Raji (cell line): Measurements from ENCODE around the gene LYPD6.

Experiments used
- POLR2A ChIP-seq: IDR thresholded peaks from 2 replicates; pipeline ENCODE4 v1.6.1; 2011; ENCODE audit warnings: low read depth, low read length, control low read depth; ENCODE audit not compliant: insufficient read depth

LYPD6 gene, protein sequence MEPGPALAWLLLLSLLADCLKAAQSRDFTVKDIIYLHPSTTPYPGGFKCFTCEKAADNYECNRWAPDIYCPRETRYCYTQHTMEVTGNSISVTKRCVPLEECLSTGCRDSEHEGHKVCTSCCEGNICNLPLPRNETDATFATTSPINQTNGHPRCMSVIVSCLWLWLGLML

DNA sequence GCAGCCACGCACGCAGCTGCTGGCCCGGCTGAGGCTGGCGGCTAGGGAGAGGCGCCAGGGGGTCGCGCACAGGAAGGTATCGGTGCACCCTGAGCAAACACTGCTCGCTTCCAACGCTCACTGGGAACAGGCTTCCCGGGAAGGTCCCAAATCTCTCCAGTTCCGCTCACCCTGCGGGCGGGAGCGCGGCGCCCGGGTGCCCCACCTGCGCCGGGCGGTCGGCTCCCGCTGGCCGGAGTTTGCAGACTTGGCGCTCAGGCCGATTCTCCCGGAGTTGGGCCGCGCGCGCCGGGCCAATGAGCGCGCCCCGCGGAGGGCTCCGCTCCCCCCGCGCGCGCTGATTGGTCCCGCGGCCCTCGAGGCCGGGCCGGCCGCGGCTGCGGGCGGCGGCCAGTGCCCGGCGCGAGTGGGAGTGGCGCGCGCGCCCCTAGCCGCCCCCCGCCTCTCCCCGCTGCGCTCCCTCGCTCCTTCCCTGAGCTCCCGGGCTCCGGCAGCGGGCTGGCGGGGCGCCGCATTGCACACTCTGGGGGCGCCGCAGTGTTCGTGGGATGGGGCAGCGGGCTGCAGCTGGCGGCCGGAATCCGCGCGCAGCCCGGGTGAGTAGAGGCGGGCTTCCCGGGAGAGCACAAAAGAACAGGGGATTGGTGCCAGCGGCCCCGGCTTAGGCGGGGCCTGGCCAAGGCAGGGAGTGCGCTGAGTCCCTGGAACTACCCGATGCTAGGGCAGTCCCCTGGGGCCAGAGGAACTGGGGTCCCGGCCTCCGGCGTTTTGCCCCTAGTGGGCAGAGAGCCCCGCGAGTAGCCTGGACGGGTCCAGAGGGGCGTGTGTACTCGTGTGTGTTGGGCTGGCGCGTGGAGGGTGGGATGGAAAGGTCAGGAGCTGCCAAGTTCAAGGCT lies at the start of gene LYPD6:
Gene LYPD6 (plus strand): TSS at position 461 of the 896 bp plus-strand sequence. CDS start 107,122 bp downstream, outside the sequence.
- no peak for TF ChIP-seq POLR2A

GRCh38 chr2:149281441-149281840 lies 48.9 kb upstream of the LYPD6 start:
- no peak for TF ChIP-seq POLR2A

- TF ChIP-seq POLR2A, result no peak
Observed at GRCh38 chr2:149290662-149291061, 39.7 kb upstream of the LYPD6 start.

DNA sequence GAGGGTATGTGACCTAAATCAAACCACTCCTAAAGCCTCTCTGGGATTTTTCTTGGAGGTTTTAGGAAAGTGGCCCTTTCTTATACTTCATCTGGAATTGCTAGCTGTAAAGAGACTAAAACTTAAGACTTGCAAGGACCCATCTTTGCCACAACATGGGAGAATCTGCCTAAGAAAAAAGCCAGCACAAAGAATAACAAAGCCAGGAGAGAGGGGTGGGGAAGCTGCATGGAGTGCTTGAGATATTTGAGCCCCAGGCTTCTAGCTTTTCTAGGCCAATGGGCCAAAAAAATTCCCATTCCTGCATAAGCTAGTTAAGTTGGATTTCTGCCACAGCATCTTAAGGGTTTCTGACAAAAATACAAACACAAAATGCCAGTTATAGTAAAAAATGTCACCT lies 38.5 kb upstream of the LYPD6 start:
- TF ChIP-seq POLR2A, result no peak

GRCh38 chr2:149296031-149296430 lies 34.4 kb upstream of the LYPD6 start:
- no peak for TF ChIP-seq POLR2A

DNA sequence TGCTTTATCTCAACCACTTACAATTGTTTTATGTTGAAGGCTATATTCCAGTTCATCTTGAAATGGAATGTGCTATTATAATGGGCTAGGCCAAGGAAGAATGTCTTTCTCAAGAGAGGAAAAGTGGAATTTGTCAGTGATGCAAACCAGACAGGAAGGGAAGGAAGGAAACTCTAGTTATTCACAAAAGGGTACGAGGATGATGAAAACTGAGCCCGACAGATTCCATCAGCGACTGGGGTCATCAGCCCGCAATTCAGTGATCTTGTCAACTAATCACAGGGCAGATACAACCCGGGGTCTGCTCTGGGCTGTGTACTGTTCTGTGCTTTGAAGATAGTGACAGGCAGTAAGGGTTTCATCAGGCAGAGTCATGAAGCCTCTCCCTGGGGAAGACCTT lies 23.4 kb upstream of the LYPD6 start:
- TF ChIP-seq POLR2A, result no peak

DNA sequence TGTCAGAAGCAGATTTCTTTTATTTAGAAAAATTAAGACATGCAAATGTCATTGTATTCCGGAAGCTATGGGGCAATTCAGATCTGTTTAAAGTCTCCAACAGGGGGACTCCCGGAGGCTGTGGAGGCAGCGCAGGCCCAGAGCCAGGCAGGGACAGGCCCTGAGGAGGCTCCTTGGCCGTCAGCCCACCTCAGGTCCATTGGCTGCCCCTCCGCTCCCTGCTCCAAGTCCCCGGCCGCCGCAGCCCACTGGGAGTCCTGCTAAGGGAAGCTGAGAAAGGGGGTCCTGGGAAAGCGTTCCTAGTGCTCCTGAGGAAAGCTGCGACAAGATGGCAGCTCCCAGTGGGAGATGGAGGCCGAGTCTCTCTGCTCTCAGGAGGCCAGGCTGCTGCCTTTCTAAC lies 20.0 kb upstream of the LYPD6 start:
- no peak for TF ChIP-seq POLR2A

DNA sequence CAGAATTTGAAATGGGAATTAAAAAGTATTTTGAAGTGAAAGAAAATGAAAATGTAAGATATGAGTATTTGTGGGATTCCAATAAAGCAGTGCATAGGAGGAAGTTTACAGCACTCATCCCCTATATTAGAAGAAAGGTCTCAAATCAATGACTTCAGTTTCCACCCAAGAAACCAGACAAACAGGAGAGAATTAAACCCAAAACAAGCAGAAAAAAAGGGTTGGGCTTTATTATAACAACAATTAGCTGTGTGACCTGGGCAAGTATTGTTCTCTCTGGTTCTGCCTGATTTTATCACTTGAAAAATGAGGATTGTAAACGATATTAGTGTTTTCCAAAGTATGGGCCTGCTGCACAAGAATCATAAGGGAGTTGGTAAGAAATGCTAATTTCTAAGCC lies 18.3 kb upstream of the LYPD6 start:
- TF ChIP-seq POLR2A, result no peak

DNA sequence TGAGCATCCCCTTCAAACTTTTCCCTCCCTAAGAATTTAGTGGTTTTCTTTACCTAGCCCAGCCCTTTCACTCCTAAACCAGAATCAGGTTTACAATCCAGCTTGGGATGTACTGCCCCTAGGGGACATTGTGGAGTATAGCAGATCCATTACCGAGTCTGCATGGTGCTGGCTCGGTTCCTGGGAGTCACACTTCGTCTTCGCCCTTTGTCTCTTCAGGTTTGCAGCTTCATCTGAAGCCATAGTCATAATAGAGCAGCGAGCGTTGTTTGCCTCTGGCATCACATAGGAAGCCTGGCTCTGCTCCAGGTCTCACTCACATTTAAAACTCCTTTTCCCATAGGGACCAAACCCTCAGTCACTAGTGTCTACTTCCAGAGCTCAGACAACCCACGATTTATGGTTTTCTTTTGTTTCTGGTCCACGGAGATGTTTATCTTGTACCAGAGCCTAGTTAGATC lies 16.8 kb upstream of the LYPD6 start:
- no peak for TF ChIP-seq POLR2A

- TF ChIP-seq POLR2A, result no peak
Observed at GRCh38 chr2:149314687-149315086, 15.7 kb upstream of the LYPD6 start.

DNA sequence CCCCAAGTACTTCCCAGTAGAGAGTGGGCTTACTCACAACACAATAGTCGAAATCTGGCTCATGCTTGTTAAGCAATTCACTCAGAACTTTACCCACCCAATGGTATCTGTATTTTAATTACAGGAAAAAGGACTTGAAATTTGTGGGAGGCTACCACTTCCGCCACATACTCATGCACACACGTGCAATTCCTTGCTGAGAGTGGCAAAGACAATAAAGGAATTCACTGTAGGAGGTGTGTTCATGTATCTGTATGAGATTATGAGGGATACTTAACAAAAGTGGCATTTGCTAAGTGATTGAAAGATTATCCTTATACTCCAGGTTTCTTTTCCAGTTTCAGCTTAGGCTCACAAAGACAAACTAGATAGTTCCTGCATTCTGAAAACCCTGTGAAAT lies 14.9 kb upstream of the LYPD6 start:
- no peak for TF ChIP-seq POLR2A

GRCh38 chr2:149320362-149320761 lies 10.0 kb upstream of the LYPD6 start:
- no peak for TF ChIP-seq POLR2A

DNA sequence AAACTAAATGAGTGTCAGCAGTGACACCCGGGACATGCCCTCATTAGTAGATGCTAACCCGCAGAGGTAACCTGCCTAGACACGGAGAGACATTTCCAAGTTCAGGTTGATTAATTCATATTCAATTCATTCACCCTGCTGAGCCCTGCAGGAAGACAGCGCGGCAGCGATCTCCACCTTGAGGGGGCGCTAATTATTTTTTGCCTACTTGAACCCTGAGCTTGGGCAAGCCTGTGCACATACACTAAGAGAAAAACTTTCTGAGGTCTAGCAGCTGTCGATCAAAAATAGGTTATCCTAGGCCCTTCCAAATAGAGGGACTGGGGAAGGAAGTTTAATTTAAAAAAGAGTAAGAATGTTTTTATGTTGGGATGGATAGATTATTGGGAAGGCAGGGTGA lies 1.3 kb upstream of the LYPD6 start:
- TF ChIP-seq POLR2A, result no peak

- TF ChIP-seq POLR2A, result no peak
Observed at GRCh38 chr2:149329489-149330126, 779 bp upstream of the LYPD6 start.

DNA sequence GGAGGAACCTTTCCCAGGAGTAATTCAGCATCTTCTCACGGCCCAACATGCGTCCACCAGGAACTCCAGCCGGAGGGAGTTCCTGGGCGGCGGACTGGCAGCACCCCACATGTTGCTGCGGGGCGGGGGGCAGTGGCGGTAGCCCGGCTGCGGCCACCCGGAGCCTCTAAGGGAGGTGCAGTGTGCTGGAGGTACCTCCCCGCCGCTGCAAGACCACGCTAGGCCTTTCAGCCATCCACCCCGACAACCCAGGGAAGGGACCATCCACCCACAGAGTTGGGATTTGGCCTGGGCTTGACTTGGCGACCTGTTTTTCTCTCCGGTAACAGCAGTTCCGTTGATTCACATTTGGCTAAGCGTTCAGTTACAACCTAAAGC lies 625 bp downstream of the LYPD6 start:
- no peak for TF ChIP-seq POLR2A

DNA sequence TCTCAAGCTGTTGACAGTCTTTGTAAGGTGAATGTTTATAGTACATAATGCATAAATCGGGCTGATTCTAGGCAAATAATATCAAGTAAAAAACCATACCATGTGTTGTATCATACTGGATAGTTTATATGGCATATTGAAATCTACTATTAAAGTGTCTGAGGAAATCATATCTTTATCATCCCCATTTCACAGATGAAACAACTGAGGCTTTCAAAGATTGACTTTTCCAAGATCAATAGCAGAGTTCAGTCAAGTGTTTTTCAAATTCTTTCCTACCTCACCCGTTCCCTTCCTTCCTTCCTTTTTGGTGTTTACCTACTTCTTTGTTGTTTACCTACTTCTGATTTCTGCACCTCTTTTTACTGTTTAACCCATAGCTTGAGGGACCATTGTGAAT lies 2.0 kb downstream of the LYPD6 start:
- TF ChIP-seq POLR2A, result no peak
